Gastroesophageal sphincter (tissue), 4 donors: ENCODE measurements around the gene ANAPC4. TPM values are rescaled to one million over a fixed set of nuclear protein-coding genes. Genes with fewer than 3 reads are reported as not detected.
"Not testable (repeated sequence)": the region's sequence is repeated elsewhere in the genome, so short reads cannot be mapped to it uniquely, and the experiment has no call there.

Experiments used
- ATAC-seq: fragments of 150-250 bp; one replicate; pipeline ENCODE4 v1.9.1; 2016; ENCODE audit warnings: mild to moderate bottlenecking, moderate library complexity
- H3K27ac ChIP-seq, 4 donors: fragments of 200-600 bp; sonication (generic) in 3 of 4; 1 replicate in 3 of 4; 2 replicates in 1 of 4; pipeline ENCODE4 v1.5.1; 2016 to 2019
- H3K27me3 ChIP-seq: fragments of 200-600 bp; sonication (generic); one replicate; pipeline ENCODE4 v1.5.1; 2019
- H3K36me3 ChIP-seq, 2 donors: fragments of 200-600 bp; sonication (generic); one replicate each; pipeline ENCODE4 v1.5.1; 2019; ENCODE audit warnings: control low read depth in 1 of 2
- H3K4me1 ChIP-seq, 3 donors: fragments of 200-600 bp; sonication (generic); 1 replicate in 2 of 3; 2 replicates in 1 of 3; pipeline ENCODE4 v1.5.1; 2016 to 2019; ENCODE audit warnings: control low read depth in 2 of 3
- H3K4me3 ChIP-seq, 2 donors: fragments of 200-600 bp; sonication (generic); one replicate each; pipeline ENCODE4 v1.5.1; 2019; ENCODE audit warnings: mild to moderate bottlenecking in 1 of 2, moderate library complexity in 1 of 2
- H3K9me3 ChIP-seq, 3 donors: fragments of 200-600 bp; sonication (generic); one replicate each; pipeline ENCODE4 v1.5.1; 2017 to 2019; ENCODE audit warnings: control low read depth in 2 of 3
- CTCF ChIP-seq, 4 experiments: fragments of 200-600 bp in 2 of 4; fragments of 450-650 bp in 2 of 4; sonication (generic) in 1 of 4; IDR thresholded peaks; one replicate each; pipeline ENCODE4 v1.5.1; 2017 to 2019; ENCODE audit warnings: antibody characterized with exemption in 4 of 4, mild to moderate bottlenecking in 2 of 4, moderate library complexity in 2 of 4
- EP300 ChIP-seq: sonication (generic); formaldehyde crosslinking; IDR thresholded peaks from one replicate; pipeline ENCODE4 v1.6.1; 2017; ENCODE audit warnings: antibody characterized with exemption, mild to moderate bottlenecking
- POLR2A ChIP-seq, 2 donors: fragments of 450-650 bp; IDR thresholded peaks; one replicate each; pipeline ENCODE4 v1.6.1; 2017; ENCODE audit warnings: antibody characterized with exemption in 2 of 2, mild to moderate bottlenecking in 2 of 2, moderate library complexity in 1 of 2
- POLR2AphosphoS5 ChIP-seq: sonication (generic); formaldehyde crosslinking; IDR thresholded peaks from one replicate; pipeline ENCODE4 v1.6.1; 2017; ENCODE audit warnings: antibody characterized with exemption
- WGBS, 2 donors: methylation state at CpG; one replicate each; pipeline ENCODE4 v1.1.5; 2018; ENCODE audit warnings: low coverage in 1 of 2; 5-methylcytosine and 5-hydroxymethylcytosine counted together
- total RNA-seq, 4 donors: library from RNA; depleted of rRNA; stranded (reverse); fragments of >200 nt; gene quantifications; one replicate each; pipeline ENCODE4 v1.1.0, GENCODE V29; 2016

Gene ANAPC4
- 10 to 100 TPM; 14.7 to 39.7 (median 20.5) TPM for total RNA-seq

- peaks cover 0 to 17% of the 10 kb centered on the region in 2 donors for H3K36me3 ChIP-seq
- peaks cover 0 to 32% (median 0%) of the 10 kb centered on the region in 3 donors for H3K4me1 ChIP-seq
- H3K27ac ChIP-seq = peak within 1 kb of the TSS in 3 of 4 donors; percentile 70 to 85 (median 78)
- H3K9me3 ChIP-seq = no peaks in the 10 kb centered on the region
- no peaks in the 10 kb centered on the region for H3K27me3 ChIP-seq
- TF ChIP-seq POLR2AphosphoS5 = peak; percentile 59
- no peak for TF ChIP-seq EP300
- TF ChIP-seq CTCF (IDR thresholded peaks at IDR 0.05) = peak in 2 of 4 experiments; percentile 7 to 43
- peak; percentile 50 to 61 for TF ChIP-seq POLR2A (IDR thresholded peaks at IDR 0.05)
- 0 to 3% methylated on average over 4 to 7 of the region's 74 CpGs for WGBS, 2 donors
- peak within 1 kb of the TSS; percentile 45 to 63 for H3K4me3 ChIP-seq
- peak; percentile 98 for ATAC-seq
Observed at GRCh38 chr4:25376754-25377571, at the start of gene ANAPC4. TSS of gene ANAPC4 (plus strand) at chr4:25377263. CDS start at chr4:25377428, 165 bp downstream.

- not testable (repeated sequence) for ATAC-seq, H3K4me3 ChIP-seq, H3K36me3 ChIP-seq, H3K27ac ChIP-seq, H3K9me3 ChIP-seq, H3K27me3 ChIP-seq
- peaks cover 0 to 20% (median 0%) of the 10 kb centered on the region in 3 donors for H3K4me1 ChIP-seq
- 100% methylated on average over 3 of the region's 3 CpGs; no CpG with 5 or more reads in 1 of the 2 donors for whole genome bisulfite sequencing, 2 donors
Observed at GRCh38 chr4:25328463-25328862, 48.6 kb upstream of the ANAPC4 start.

GRCh38 chr4:25330335-25330734 lies 46.7 kb upstream of the ANAPC4 start:
- WGBS, 2 donors = 89% methylated on average over 1 of the region's 1 CpG; no CpG with 5 or more reads in 1 of the 2 donors
- H3K27ac ChIP-seq = no peak overlapping the region
- H3K27me3 ChIP-seq = no peaks in the 10 kb centered on the region
- peaks cover 0 to 18% of the 10 kb centered on the region in 2 donors for H3K36me3 ChIP-seq
- H3K9me3 ChIP-seq = no peaks in the 10 kb centered on the region
- TF ChIP-seq EP300 = no peak
- no peak for TF ChIP-seq POLR2A (IDR thresholded peaks at IDR 0.05)
- TF ChIP-seq CTCF (IDR thresholded peaks at IDR 0.05) = no peak
- TF ChIP-seq POLR2AphosphoS5 = no peak
- H3K4me1 ChIP-seq = peaks cover 0 to 20% (median 0%) of the 10 kb centered on the region in 3 donors
- ATAC-seq = no peak
- H3K4me3 ChIP-seq = no peak overlapping the region

- peak overlapping the region in 1 of 2 donors; percentile 20 for H3K4me3 ChIP-seq
- H3K36me3 ChIP-seq = peaks cover 0 to 26% of the 10 kb centered on the region in 2 donors
- no peaks in the 10 kb centered on the region for H3K27me3 ChIP-seq
- TF ChIP-seq POLR2AphosphoS5 (no peak), CTCF (IDR thresholded peaks at IDR 0.05) (no peak), POLR2A (IDR thresholded peaks at IDR 0.05) (no peak), EP300 (no peak)
- H3K27ac ChIP-seq = no peak overlapping the region
- whole genome bisulfite sequencing, 2 donors = 32 to 72% methylated on average over 11 to 12 of the region's 12 CpGs
- ATAC-seq = no peak
- peaks cover 0 to 20% (median 0%) of the 10 kb centered on the region in 3 donors for H3K4me1 ChIP-seq
- no peaks in the 10 kb centered on the region for H3K9me3 ChIP-seq
Observed at GRCh38 chr4:25330905-25331808, 45.9 kb upstream of the ANAPC4 start.

- no peak for ATAC-seq
- no peak overlapping the region for H3K4me3 ChIP-seq
- 94 to 97% methylated on average over 2 of the region's 2 CpGs for WGBS, 2 donors
- no peaks in the 10 kb centered on the region for H3K9me3 ChIP-seq
- no peaks in the 10 kb centered on the region for H3K4me1 ChIP-seq
- TF ChIP-seq CTCF (IDR thresholded peaks at IDR 0.05) (no peak), EP300 (no peak), POLR2AphosphoS5 (no peak)
- no peaks in the 10 kb centered on the region for H3K27me3 ChIP-seq
- no peak overlapping the region for H3K27ac ChIP-seq
- H3K36me3 ChIP-seq = peaks cover 0 to 32% of the 10 kb centered on the region in 2 donors
Observed at GRCh38 chr4:25343671-25344070, 33.4 kb upstream of the ANAPC4 start.
